Stimulated activated effector memory CD8-positive, alpha-beta T cell treated with anti-CD3 and anti-CD28 coated beads, Interleukin-12 subunit alpha, Interleukin-12 subunit beta, amount 100 ng/mL, for 72 hours (primary cell): ENCODE results near the gene AGBL4.

Source experiments
- ATAC-seq: fragments of 150-1000 bp; cut with Tn5 transposase; 2 replicates; pipeline ENCODE4 v1.10.0; 2021
- DNase-seq, 2 donors: peaks; one replicate each; pipeline ENCODE4 v3.0.0; 2021 to 2022; ENCODE audit warnings: low spot score in 2 of 2
- H3K27ac Mint-ChIP-seq: one replicate; pipeline ENCODE4 v1.8.0; 2022; ENCODE audit warnings: mild to moderate bottlenecking, mixed read lengths
- H3K36me3 Mint-ChIP-seq: one replicate; pipeline ENCODE4 v1.8.0; 2022; ENCODE audit warnings: mild to moderate bottlenecking, mixed read lengths
- H3K4me1 Mint-ChIP-seq: one replicate; pipeline ENCODE4 v1.8.0; 2022; ENCODE audit warnings: mixed read lengths
- H3K4me3 Mint-ChIP-seq: one replicate; pipeline ENCODE4 v1.8.0; 2022; ENCODE audit warnings: mild to moderate bottlenecking, mixed read lengths
- H3K9me3 Mint-ChIP-seq: one replicate; pipeline ENCODE4 v1.8.0; 2022; ENCODE audit warnings: mixed read lengths

The AGBL4 gene

DNA sequence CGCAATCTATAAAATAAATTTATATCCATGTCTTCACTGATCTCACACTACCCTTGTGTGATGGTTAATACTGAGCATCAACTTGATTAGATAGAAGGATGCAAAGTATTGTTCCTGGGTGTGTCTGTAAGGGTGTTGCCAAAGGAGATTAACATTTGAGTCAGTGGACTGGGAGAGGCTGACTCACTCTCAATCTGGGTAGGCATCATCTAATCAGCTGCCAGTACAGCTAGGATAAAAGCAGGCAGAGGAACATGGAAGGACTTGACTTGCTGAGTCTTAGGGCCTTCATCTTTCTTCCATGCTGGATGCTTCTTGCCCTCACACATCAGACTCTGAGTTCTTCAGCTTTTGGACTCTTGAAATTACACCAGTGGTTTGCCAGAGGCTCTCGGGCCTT, 615.4 kb downstream of the AGBL4 start:
- DNase-seq (no peak), ATAC-seq (no peak)
- no peaks in the 10 kb centered on the region for H3K36me3 Mint-ChIP-seq
- no peak overlapping the region for H3K27ac Mint-ChIP-seq
- H3K9me3 Mint-ChIP-seq: peaks cover 16% of the 10 kb centered on the region
- no peaks in the 10 kb centered on the region for H3K4me1 Mint-ChIP-seq
- no peak overlapping the region for H3K4me3 Mint-ChIP-seq

GRCh38 chr1:49397086-49397485, 626.7 kb downstream of the AGBL4 start:
- no peak for DNase-seq

GRCh38 chr1:49394200-49394599, 629.6 kb downstream of the AGBL4 start:
- no peak for ATAC-seq
- Mint-ChIP-seq H3K9me3 (peaks cover 10% of the 10 kb centered on the region), H3K36me3 (no peaks in the 10 kb centered on the region), H3K27ac (no peak overlapping the region), H3K4me1 (no peaks in the 10 kb centered on the region), H3K4me3 (no peak overlapping the region)
- no peak for DNase-seq

More at GRCh38 chr1:49397086-49397485, 626.7 kb downstream of the AGBL4 start:
- ATAC-seq: no peak
- no peaks in the 10 kb centered on the region for H3K4me1 Mint-ChIP-seq
- H3K9me3 Mint-ChIP-seq: peaks cover 10% of the 10 kb centered on the region
- no peaks in the 10 kb centered on the region for H3K36me3 Mint-ChIP-seq
- H3K27ac Mint-ChIP-seq: no peak overlapping the region
- H3K4me3 Mint-ChIP-seq: no peak overlapping the region

DNA sequence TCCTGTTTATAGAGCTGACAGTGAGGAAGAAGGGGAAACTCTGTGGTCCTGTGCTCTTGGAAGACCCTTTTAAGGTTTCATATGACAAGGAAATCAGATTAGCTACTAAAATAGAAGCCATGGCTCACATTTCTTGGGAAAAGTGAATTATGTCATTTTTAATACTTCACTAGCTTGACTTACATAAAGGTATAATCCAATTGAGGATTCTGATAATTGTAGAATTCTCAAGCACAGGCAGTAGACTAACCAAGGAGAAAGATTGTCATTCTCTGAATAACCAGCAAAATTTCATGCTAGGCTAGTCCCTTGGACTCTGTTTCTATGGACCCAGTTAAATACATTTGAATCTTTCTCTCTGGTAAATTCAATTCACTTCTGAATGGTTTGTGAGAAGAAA, 634.1 kb downstream of the AGBL4 start:
- H3K4me3 Mint-ChIP-seq: no peak overlapping the region
- DNase-seq (no peak), ATAC-seq (no peak)
- peaks cover 6% of the 10 kb centered on the region for H3K9me3 Mint-ChIP-seq
- no peaks in the 10 kb centered on the region for H3K36me3 Mint-ChIP-seq
- H3K27ac Mint-ChIP-seq: no peak overlapping the region
- no peaks in the 10 kb centered on the region for H3K4me1 Mint-ChIP-seq

DNA sequence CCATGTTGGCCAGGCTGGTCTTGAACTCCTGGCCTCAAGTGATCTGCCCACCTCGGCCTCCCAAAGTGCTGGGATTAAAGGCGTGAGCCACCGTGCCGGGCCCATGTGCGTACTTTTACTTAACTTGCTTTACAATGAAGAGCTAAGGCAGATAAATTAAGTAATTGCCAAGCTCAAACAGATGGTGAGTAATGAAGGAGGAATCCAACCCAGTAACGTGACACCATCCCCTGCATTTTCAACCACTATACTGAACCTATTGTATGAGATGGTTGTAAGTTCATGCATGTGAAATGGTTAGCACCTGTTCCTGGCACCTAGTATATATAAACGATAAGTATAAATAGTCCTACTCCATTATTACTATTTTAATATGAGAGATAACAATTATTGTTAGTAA, 659.1 kb downstream of the AGBL4 start:
- Mint-ChIP-seq H3K4me1 (no peaks in the 10 kb centered on the region), H3K9me3 (peaks cover 8% of the 10 kb centered on the region), H3K27ac (no peak overlapping the region), H3K4me3 (no peak overlapping the region), H3K36me3 (no peaks in the 10 kb centered on the region)
- ATAC-seq (no peak), DNase-seq (no peak)

DNA sequence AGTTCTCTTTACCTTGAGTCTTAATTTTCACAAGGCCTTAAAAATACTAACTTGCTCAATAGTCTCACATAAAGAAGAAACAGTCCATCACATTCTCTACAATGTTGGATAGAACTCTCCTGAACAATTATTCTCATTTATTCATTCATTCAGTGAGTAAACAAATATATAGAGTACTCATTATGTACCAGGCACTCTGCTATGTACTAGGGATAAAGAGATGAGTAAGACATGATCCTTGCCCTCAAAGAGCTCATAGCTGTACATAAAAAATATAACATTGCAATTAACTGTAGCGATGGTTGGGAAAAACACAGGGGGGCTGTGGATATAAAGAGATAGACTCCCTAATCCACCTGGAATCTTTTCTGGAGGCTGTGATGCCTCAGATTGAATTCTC, 660.1 kb downstream of the AGBL4 start:
- H3K4me1 Mint-ChIP-seq: no peaks in the 10 kb centered on the region
- no peaks in the 10 kb centered on the region for H3K36me3 Mint-ChIP-seq
- DNase-seq: no peak
- H3K4me3 Mint-ChIP-seq: no peak overlapping the region
- peaks cover 8% of the 10 kb centered on the region for H3K9me3 Mint-ChIP-seq
- H3K27ac Mint-ChIP-seq: no peak overlapping the region
- ATAC-seq: no peak

DNA sequence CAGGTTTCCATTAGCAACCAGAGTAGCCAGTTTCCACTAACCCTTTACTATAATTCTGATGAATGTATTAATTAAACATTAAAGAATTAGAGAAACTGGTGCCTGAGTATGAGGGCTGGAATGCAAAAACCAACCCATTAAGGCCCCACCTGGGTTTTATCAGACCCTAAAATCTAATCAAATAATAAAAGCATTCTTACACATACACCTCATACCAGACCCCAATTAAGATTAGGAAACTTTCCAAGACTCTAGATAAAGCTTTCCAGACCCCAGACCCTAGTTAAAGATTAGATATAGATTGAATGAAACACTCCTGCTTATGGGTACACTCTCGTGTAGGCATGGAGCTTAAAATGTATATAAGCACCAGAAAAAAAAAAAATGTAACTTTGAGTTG, 665.7 kb downstream of the AGBL4 start:
- peaks cover 8% of the 10 kb centered on the region for H3K9me3 Mint-ChIP-seq
- H3K4me1 Mint-ChIP-seq: no peaks in the 10 kb centered on the region
- H3K27ac Mint-ChIP-seq: no peak overlapping the region
- no peak overlapping the region for H3K4me3 Mint-ChIP-seq
- ATAC-seq: no peak
- no peaks in the 10 kb centered on the region for H3K36me3 Mint-ChIP-seq
- DNase-seq: no peak

DNA sequence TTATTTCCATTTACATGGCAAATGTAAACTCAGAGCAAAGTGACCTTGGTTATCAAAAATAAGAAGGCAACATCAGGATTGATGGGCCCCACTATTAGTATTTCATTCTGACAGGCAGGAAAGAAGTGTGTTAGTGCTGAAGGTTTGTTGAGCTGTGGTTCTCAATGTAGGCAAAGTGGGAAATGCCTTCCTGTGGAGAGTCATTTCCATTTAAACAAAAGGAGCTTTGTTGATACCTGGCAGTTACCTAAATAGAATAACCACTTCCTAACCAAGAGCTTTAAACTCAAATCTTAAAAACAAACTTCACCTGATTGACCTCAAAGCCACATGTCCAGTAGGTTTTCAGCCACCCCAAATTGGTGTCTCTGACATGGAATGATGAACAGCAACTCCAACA, 667.2 kb downstream of the AGBL4 start:
- peaks cover under 1% of the 10 kb centered on the region for H3K9me3 Mint-ChIP-seq
- no peaks in the 10 kb centered on the region for H3K36me3 Mint-ChIP-seq
- ATAC-seq (no peak), DNase-seq (no peak)
- no peak overlapping the region for H3K27ac Mint-ChIP-seq
- H3K4me1 Mint-ChIP-seq: no peaks in the 10 kb centered on the region
- no peak overlapping the region for H3K4me3 Mint-ChIP-seq

DNA sequence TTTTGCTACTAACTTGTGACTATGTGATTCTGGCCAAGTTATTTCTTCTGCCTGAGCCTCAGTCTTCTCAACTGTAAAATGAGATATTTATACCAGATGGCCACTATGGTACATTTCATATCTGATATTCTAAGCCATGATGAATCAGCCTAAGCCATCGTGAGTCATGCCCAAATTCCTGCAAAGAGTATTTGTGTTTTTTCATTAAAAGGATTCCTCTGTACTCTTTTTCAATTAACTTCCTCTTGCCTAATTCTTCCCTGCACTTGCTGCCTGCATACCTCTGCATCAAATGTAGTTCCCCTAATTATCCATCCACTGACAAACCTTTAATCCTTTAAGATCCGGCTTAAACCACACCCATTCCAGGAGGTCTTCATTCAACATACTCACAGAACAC, 672.0 kb downstream of the AGBL4 start:
- DNase-seq: no peak
- no peak overlapping the region for H3K4me3 Mint-ChIP-seq
- no peaks in the 10 kb centered on the region for H3K4me1 Mint-ChIP-seq
- peaks cover 4% of the 10 kb centered on the region for H3K9me3 Mint-ChIP-seq
- H3K36me3 Mint-ChIP-seq: no peaks in the 10 kb centered on the region
- no peak for ATAC-seq
- no peak overlapping the region for H3K27ac Mint-ChIP-seq

GRCh38 chr1:49346767-49347349, 676.9 kb downstream of the AGBL4 start:
- Mint-ChIP-seq H3K4me3 (no peak overlapping the region), H3K9me3 (peaks cover 4% of the 10 kb centered on the region)
- no peak for ATAC-seq

DNA sequence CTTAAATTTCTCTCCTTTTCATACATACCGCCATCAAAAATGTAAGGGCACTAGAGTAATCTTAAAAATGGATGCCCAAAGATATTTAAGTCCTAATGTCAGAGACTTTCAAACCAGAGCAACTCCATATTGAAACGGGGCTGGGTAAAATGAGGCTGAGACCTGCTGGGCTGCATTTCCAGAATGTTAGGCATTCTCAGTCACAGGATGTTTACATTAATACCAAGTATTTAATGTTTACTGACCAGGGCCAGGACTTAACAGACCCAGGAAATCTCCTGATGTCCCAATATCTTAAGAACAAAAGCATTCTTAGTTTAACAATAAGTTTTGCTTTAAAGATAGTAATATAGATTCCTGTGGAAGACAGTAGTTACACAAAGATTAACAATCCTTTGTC, 683.2 kb downstream of the AGBL4 start:
- DNase-seq: no peak
- H3K9me3 Mint-ChIP-seq: no peaks in the 10 kb centered on the region
- no peak overlapping the region for H3K27ac Mint-ChIP-seq
- H3K4me1 Mint-ChIP-seq: no peaks in the 10 kb centered on the region
- no peaks in the 10 kb centered on the region for H3K36me3 Mint-ChIP-seq
- H3K4me3 Mint-ChIP-seq: no peak overlapping the region
- ATAC-seq: no peak

More at GRCh38 chr1:49346767-49347349, 676.9 kb downstream of the AGBL4 start:
- Mint-ChIP-seq H3K27ac (no peak overlapping the region), H3K36me3 (no peaks in the 10 kb centered on the region), H3K4me1 (no peaks in the 10 kb centered on the region)
- no peak for DNase-seq

- Mint-ChIP-seq H3K4me3 (no peak overlapping the region), H3K9me3 (no peaks in the 10 kb centered on the region), H3K4me1 (no peaks in the 10 kb centered on the region), H3K36me3 (no peaks in the 10 kb centered on the region), H3K27ac (no peak overlapping the region)
- no peak for ATAC-seq
- no peak for DNase-seq
Measured at GRCh38 chr1:49339043-49339442, 684.7 kb downstream of the AGBL4 start.

- Mint-ChIP-seq H3K4me1 (no peaks in the 10 kb centered on the region), H3K36me3 (no peaks in the 10 kb centered on the region)
Measured at GRCh38 chr1:49337251-49337650, 686.5 kb downstream of the AGBL4 start.

GRCh38 chr1:49333906-49334305, 689.8 kb downstream of the AGBL4 start:
- DNase-seq (no peak), ATAC-seq (no peak)
- Mint-ChIP-seq H3K4me1 (no peaks in the 10 kb centered on the region), H3K4me3 (no peak overlapping the region), H3K9me3 (no peaks in the 10 kb centered on the region), H3K36me3 (no peaks in the 10 kb centered on the region), H3K27ac (no peak overlapping the region)

More at GRCh38 chr1:49337251-49337650, 686.5 kb downstream of the AGBL4 start:
- DNase-seq (no peak), ATAC-seq (no peak)
- no peak overlapping the region for H3K27ac Mint-ChIP-seq
- no peaks in the 10 kb centered on the region for H3K9me3 Mint-ChIP-seq
- H3K4me3 Mint-ChIP-seq: no peak overlapping the region

- ATAC-seq (no peak), DNase-seq (no peak)
- H3K9me3 Mint-ChIP-seq: no peaks in the 10 kb centered on the region
- no peaks in the 10 kb centered on the region for H3K4me1 Mint-ChIP-seq
- H3K4me3 Mint-ChIP-seq: no peak overlapping the region
- H3K27ac Mint-ChIP-seq: no peak overlapping the region
- H3K36me3 Mint-ChIP-seq: no peaks in the 10 kb centered on the region
Measured at GRCh38 chr1:49331066-49331852, 692.5 kb downstream of the AGBL4 start.

DNA sequence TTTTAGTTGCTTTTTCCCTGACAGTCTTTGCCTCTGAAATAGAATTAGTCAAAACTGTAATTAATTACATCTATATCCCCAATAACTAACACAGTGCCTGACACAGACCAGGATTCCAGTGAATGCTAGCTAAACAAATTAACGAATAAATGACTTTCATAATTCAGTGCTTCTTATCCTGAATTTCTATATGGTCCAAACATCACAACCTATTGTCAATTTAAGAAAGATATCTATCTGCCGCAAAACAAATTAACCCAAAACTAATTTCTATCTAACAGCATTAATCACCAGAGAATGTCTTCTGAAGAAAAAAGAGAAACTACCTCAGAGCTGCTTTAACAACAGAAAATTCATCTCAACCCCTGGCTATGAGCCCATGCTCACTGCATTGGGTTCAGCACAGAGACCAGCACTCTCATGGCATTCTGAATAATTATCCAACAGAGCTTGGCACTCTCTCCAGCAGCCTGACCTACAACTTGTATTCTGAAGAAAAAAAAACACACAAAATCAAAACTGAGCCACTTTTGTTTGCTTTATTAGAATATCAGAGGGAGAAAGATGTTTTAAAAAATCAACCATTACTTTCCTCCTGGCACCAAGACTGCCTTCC, 699.7 kb downstream of the AGBL4 start:
- Mint-ChIP-seq H3K9me3 (no peaks in the 10 kb centered on the region), H3K36me3 (no peaks in the 10 kb centered on the region), H3K4me1 (no peaks in the 10 kb centered on the region), H3K27ac (no peak overlapping the region), H3K4me3 (no peak overlapping the region)
- ATAC-seq: no peak
- no peak for DNase-seq
